DND-41 (cell line): ENCODE measurements around the gene IDUA.

Experiments
- ATAC-seq: fragments of 200-7000 bp; cut with Tn5 transposase; 3 replicates; pipeline ENCODE4 v1.9.1; 2021; ENCODE audit warnings: low read depth; ENCODE audit not compliant: insufficient read depth
- DNase-seq: peaks from one replicate; pipeline ENCODE4 v3.0.0-alpha.2; 2020
- H2AFZ ChIP-seq: 2 replicates; pipeline ENCODE4 v1.6.0; 2012; ENCODE audit warnings: low read depth, low read length
- H3K27ac ChIP-seq: 2 replicates; pipeline ENCODE4 v1.5.1; 2012; ENCODE audit warnings: low read length, inconsistent platforms
- H3K27me3 ChIP-seq: fragments of 200-600 bp; sonication (generic); 2 replicates; pipeline ENCODE4 v1.6.0; 2012; ENCODE audit warnings: low read length, mild to moderate bottlenecking, inconsistent platforms; ENCODE audit not compliant: insufficient read depth, poor library complexity
- H3K36me3 ChIP-seq: 2 replicates; pipeline ENCODE4 v1.5.1; 2012; ENCODE audit warnings: low read length, inconsistent platforms; ENCODE audit not compliant: insufficient read depth
- H3K4me1 ChIP-seq: 2 replicates; pipeline ENCODE4 v1.5.1; 2012; ENCODE audit warnings: mild to moderate bottlenecking, low read length; ENCODE audit not compliant: insufficient read depth
- H3K4me2 ChIP-seq: 2 replicates; pipeline ENCODE4 v1.6.0; 2012; ENCODE audit warnings: mild to moderate bottlenecking, moderate library complexity, low read length, inconsistent platforms; ENCODE audit not compliant: insufficient read depth
- H3K4me3 ChIP-seq, 2 experiments: fragments of 200-600 bp in 1 of 2; shearing (Covaris generic) in 1 of 2; 2 replicates each; pipeline ENCODE4 v1.5.1; 2012 to 2016; ENCODE audit warnings: inconsistent platforms in 2 of 2, low read length in 2 of 2, mild to moderate bottlenecking in 2 of 2, low read depth in 1 of 2, moderate library complexity in 1 of 2
- H3K79me2 ChIP-seq: 2 replicates; pipeline ENCODE4 v1.6.0; 2012; ENCODE audit warnings: low read length, inconsistent platforms; ENCODE audit not compliant: insufficient read depth
- H3K9ac ChIP-seq: 2 replicates; pipeline ENCODE4 v1.6.0; 2012; ENCODE audit warnings: low read depth, mild to moderate bottlenecking, inconsistent platforms, low read length, moderate library complexity
- H3K9me3 ChIP-seq: 2 replicates; pipeline ENCODE4 v1.5.1; 2012; ENCODE audit warnings: low read length, moderate library complexity, mild to moderate bottlenecking, inconsistent platforms; ENCODE audit not compliant: insufficient read depth, severe bottlenecking
- H4K20me1 ChIP-seq: 2 replicates; pipeline ENCODE4 v1.6.0; 2012; ENCODE audit warnings: low read length; ENCODE audit not compliant: insufficient read depth
- CTCF ChIP-seq: IDR thresholded peaks from 2 replicates; pipeline ENCODE4 v1.5.1; 2012; ENCODE audit warnings: borderline replicate concordance, low read length, moderate library complexity, mild to moderate bottlenecking; ENCODE audit not compliant: poor library complexity, severe bottlenecking; ENCODE audit errors: extremely low read depth
- EZH2 ChIP-seq: IDR thresholded peaks from 3 replicates; pipeline ENCODE4 v1.6.1; 2012; ENCODE audit warnings: borderline replicate concordance, low read depth, mild to moderate bottlenecking, moderate library complexity, low read length, inconsistent platforms; ENCODE audit not compliant: severe bottlenecking

The IDUA gene

GRCh38 chr4:1009542-1010394, 22.9 kb downstream of the IDUA start:
- no peaks in the 10 kb centered on the region for H3K4me1 ChIP-seq
- H3K4me2 ChIP-seq, result no peak overlapping the region
- ATAC-seq, result no peak
- no peaks in the 10 kb centered on the region for H3K9me3 ChIP-seq
- no peak overlapping the region for H3K4me3 ChIP-seq
- H3K36me3 ChIP-seq, result no peaks in the 10 kb centered on the region
- TF ChIP-seq EZH2 (no peak), CTCF (no peak)
- H3K9ac ChIP-seq, result no peak overlapping the region
- no peaks in the 10 kb centered on the region for H3K27me3 ChIP-seq
- no peak for DNase-seq
- no peaks in the 10 kb centered on the region for H3K79me2 ChIP-seq
- H3K27ac ChIP-seq, result no peak overlapping the region
- no peak overlapping the region for H2AFZ ChIP-seq
- H4K20me1 ChIP-seq, result peaks cover 3% of the 10 kb centered on the region; the same call in 1 of the 2 replicates

- DNase-seq, result no peak
- Histone ChIP-seq H3K4me1 (no peaks in the 10 kb centered on the region), H3K79me2 (no peaks in the 10 kb centered on the region), H3K9me3 (no peaks in the 10 kb centered on the region), H3K9ac (no peak overlapping the region), H3K36me3 (no peaks in the 10 kb centered on the region), H3K4me3 (no peak overlapping the region), H3K4me2 (no peak overlapping the region), H3K27ac (no peak overlapping the region), H2AFZ (no peak overlapping the region), H3K27me3 (no peaks in the 10 kb centered on the region), H4K20me1 (peaks cover 3% of the 10 kb centered on the region; the same call in 1 of the 2 replicates)
- no peak for TF ChIP-seq CTCF
- TF ChIP-seq EZH2, result no peak
- no peak for ATAC-seq
Measured at GRCh38 chr4:1010395-1011021, 23.7 kb downstream of the IDUA start.

GRCh38 chr4:1011022-1011665, 24.3 kb downstream of the IDUA start, which contains the start of gene FGFRL1:
TSS of gene FGFRL1 (plus strand) at chr4:1011626. CDS start at chr4:1012486, 860 bp downstream.
- TF ChIP-seq EZH2, result no peak
- H3K36me3 ChIP-seq, result no peaks in the 10 kb centered on the region
- ATAC-seq (no peak), DNase-seq (no peak)
- H3K79me2 ChIP-seq, result no peaks in the 10 kb centered on the region
- no peaks in the 10 kb centered on the region for H3K4me1 ChIP-seq
- no peak within 1 kb of the TSS for H3K4me3 ChIP-seq
- no peak within 1 kb of the TSS for H3K4me2 ChIP-seq
- H4K20me1 ChIP-seq, result peaks cover 3% of the 10 kb centered on the region; the same call in 1 of the 2 replicates
- H3K27ac ChIP-seq, result no peak within 1 kb of the TSS
- no peaks in the 10 kb centered on the region for H3K27me3 ChIP-seq
- H3K9me3 ChIP-seq, result no peaks in the 10 kb centered on the region
- no peak within 1 kb of the TSS for H3K9ac ChIP-seq
- H2AFZ ChIP-seq, result no peak within 1 kb of the TSS

GRCh38 chr4:1011666-1012033, 24.8 kb downstream of the IDUA start:
- H3K4me3 ChIP-seq, result no peak overlapping the region
- DNase-seq, result no peak
- no peaks in the 10 kb centered on the region for H3K27me3 ChIP-seq
- H4K20me1 ChIP-seq, result peaks cover 3% of the 10 kb centered on the region; the same call in 1 of the 2 replicates
- no peaks in the 10 kb centered on the region for H3K9me3 ChIP-seq
- H3K9ac ChIP-seq, result no peak overlapping the region
- TF ChIP-seq CTCF (no peak), EZH2 (no peak)
- no peak overlapping the region for H3K27ac ChIP-seq
- no peaks in the 10 kb centered on the region for H3K79me2 ChIP-seq
- H3K4me2 ChIP-seq, result no peak overlapping the region
- no peak for ATAC-seq
- no peak overlapping the region for H2AFZ ChIP-seq
- no peaks in the 10 kb centered on the region for H3K36me3 ChIP-seq
- no peaks in the 10 kb centered on the region for H3K4me1 ChIP-seq
